ENCODE results near the gene VPS37B. TPM values are rescaled to one million over a fixed set of nuclear protein-coding genes. Genes with fewer than 3 reads are reported as not detected.

VPS37B gene
- total and polyA plus RNA-seq, 10 of the 15 experiments (the other 5 are each of a cell fraction or from before 2014, with no cell fraction given) = 0.66 to 68.6 (median 39.6) TPM

- TF ChIP-seq NR2C2 (IDR thresholded peaks at IDR 0.05; ENCODE audit: borderline replicate concordance, control insufficient read depth, insufficient read length, low read depth) (no peak), BHLHE40 (IDR thresholded peaks at IDR 0.05; ENCODE audit: borderline replicate concordance in 1 of 2, low read depth in 2 of 2, low read length in 1 of 2) (peak in 1 of 2 experiments; percentile 67; a peak in 1 of 4 replicates), CUX1 (IDR thresholded peaks at IDR 0.05; ENCODE audit: insufficient replicate concordance, low read depth, low read length) (no peak), SMAD5 (IDR thresholded peaks at IDR 0.05; ENCODE audit: low read depth) (no peak), NKRF (conservative IDR thresholded peaks at IDR 0.05) (no peak), PML (IDR thresholded peaks at IDR 0.05; ENCODE audit: low read length) (no peak), BCLAF1 (IDR thresholded peaks at IDR 0.05) (no peak), POLR2A (IDR thresholded peaks at IDR 0.05; ENCODE audit: low read depth, low read length) (0 out of 2 replicates have a peak, but pooled peaks have one; percentile 17), IKZF2 (IDR thresholded peaks at IDR 0.05) (peak; percentile 40 to 51; a peak in 2 of 4 replicates), RUNX3 (IDR thresholded peaks at IDR 0.05; ENCODE audit: low read length) (0 out of 2 replicates have a peak, but pooled peaks have one; percentile 29), PAX5 (IDR thresholded peaks at IDR 0.05; ENCODE audit: borderline replicate concordance, low read depth, low read length) (no peak), ZNF687 (IDR thresholded peaks at IDR 0.05) (peak; percentile 86), CHD4 (IDR thresholded peaks at IDR 0.05) (no peak)
Measured at GRCh38 chr12:122894193-122895121, 1.5 kb downstream of the VPS37B start (continued).

Data from GM12878 (cell line).